Endometrial microvascular endothelial cells (primary cell): ENCODE data around the gene ZDHHC11B. TPM values are rescaled to one million over a fixed set of nuclear protein-coding genes. Genes with fewer than 3 reads are reported as not detected.
"Not testable (repeated sequence)": the region's sequence is repeated elsewhere in the genome, so short reads cannot be mapped to it uniquely, and the experiment has no call there.

ENCODE experiments used
- in situ Hi-C: cut with HindIII; loops from 2 replicates; pipeline ENCODE4 v1.10.0; 2017; ENCODE audit warnings: low sequenced_read_pairs, low pct_unique_long_range_greater_than_20kb; ENCODE audit errors: inconsistent ontology term
- total RNA-seq: library from RNA; depleted of rRNA; stranded (reverse); fragments of >200 nt; gene quantifications from one replicate; pipeline ENCODE4 v1.2.3, GENCODE V29; 2015; ENCODE audit errors: inconsistent ontology term

Gene ZDHHC11B, protein sequence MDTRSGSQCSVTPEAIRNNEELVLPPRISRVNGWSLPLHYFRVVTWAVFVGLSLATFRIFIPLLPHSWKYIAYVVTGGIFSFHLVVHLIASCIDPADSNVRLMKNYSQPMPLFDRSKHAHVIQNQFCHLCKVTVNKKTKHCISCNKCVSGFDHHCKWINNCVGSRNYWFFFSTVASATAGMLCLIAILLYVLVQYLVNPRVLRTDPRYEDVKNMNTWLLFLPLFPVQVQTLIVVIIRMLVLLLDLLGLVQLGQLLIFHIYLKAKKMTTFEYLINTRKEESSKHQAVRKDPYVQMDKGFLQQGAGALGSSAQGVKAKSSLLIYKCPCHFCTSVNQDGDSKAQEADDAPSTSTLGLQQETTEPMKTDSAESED
- not detected for total RNA-seq

- in situ Hi-C loops, result not testable (repeated sequence)
These were observed at the start of gene ZDHHC11B for GRCh38 chr5:784428-785177. Gene ZDHHC11B (minus strand): TSS chr5:784729. CDS start chr5:766919, 17,810 bp downstream.

- in situ Hi-C loops, result not testable (repeated sequence)
These were observed 49.5 kb upstream of the ZDHHC11B start for GRCh38 chr5:834013-834412.

DNA sequence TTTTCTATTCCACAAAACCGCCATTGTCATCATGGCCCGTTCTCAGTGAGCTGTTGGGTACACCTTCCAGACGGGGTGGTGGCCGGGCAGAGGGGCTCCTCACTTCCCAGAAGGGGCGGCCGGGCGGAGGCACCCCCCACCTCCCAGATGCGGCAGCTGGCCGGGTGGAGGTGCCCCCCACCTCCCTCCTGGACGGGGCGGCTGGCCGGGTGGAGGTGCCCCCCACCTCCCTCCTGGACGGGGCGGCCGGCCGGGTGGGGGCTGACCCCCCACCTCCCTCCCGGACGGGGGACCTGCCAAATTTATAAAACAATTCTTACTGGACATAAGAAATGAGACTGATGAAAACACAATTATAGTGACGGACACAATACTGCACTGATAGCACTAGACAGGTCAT is 43.7 kb upstream of the ZDHHC11B start:
- in situ Hi-C loops, result not testable (repeated sequence)

GRCh38 chr5:825544-825943 is 41.0 kb upstream of the ZDHHC11B start:
- in situ Hi-C loops, result not testable (repeated sequence)

GRCh38 chr5:821504-821903 is 37.0 kb upstream of the ZDHHC11B start:
- in situ Hi-C loops, result no loop called here

DNA sequence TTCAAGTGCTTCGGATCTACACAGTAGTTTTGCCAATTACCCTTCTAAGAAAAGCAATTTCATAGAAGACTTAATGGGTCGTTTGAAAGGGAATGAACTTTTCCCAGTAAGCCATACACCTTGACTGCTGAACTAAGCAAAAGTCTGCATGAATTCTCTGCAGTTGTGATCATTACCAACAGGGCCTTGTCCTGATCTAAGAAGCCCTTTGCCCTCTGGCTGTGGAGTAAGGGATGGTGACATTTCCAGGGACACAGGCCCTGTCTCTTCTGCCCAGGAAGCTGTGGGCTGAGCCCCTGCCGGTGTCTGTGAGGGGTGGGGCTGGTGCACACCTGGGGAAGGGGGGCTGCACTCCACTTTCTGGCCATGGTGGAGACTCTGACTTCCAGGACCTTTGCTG is 35.7 kb upstream of the ZDHHC11B start:
- in situ Hi-C loops, result no loop called here

DNA sequence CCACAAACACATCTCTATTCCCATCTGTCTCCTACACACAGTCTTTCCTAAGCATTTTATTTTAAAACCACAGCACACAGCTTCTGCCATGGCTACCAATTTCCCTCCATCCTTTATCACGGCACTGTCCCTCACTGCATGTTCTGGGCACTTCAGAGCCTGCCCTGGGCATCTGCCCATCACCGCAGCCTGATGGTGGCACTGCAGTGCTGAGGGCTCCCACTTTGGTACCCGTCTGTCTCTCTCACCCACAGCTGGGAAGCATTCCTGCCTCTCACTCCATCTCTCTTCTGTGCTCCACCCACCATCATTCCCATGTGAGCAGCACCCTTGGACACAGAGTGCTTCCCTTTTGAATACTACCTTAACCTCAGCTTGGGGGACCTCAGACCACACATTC is 34.5 kb upstream of the ZDHHC11B start:
- in situ Hi-C loops, result no loop called here

GRCh38 chr5:816176-816575 is 31.6 kb upstream of the ZDHHC11B start:
- in situ Hi-C loops, result no loop called here

- in situ Hi-C loops, result no loop called here
These were observed 30.9 kb upstream of the ZDHHC11B start for GRCh38 chr5:815449-815848.

DNA sequence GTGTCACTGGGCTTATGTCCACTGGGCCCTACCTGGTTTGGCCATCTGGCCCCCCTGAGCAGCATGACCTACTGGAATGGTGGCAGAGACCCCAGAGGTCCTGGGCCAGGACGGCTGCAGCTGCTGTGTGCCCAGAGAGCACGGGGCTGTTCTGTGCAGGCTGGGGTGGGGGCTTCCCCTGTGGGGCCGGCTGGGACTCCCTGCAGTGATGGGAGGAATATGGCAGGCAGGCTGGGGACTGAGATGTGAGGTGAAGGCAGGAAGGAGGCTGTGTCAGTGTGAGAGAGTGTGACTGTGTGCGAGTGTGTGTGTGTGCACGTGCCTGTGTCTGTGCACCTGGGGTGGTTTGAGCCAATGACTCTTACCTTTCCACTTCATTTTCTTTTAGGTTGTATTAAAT is 29.0 kb upstream of the ZDHHC11B start:
- in situ Hi-C loops, result not testable (repeated sequence)

- in situ Hi-C loops, result not testable (repeated sequence)
These were observed 26.9 kb upstream of the ZDHHC11B start for GRCh38 chr5:811384-811783.

GRCh38 chr5:807719-808514 is 23.4 kb upstream of the ZDHHC11B start:
- in situ Hi-C loops, result not testable (repeated sequence)

- in situ Hi-C loops, result no loop called here
These were observed 16.9 kb upstream of the ZDHHC11B start for GRCh38 chr5:801472-801871.

GRCh38 chr5:801055-801454 is 16.5 kb upstream of the ZDHHC11B start:
- in situ Hi-C loops, result not testable (repeated sequence)

DNA sequence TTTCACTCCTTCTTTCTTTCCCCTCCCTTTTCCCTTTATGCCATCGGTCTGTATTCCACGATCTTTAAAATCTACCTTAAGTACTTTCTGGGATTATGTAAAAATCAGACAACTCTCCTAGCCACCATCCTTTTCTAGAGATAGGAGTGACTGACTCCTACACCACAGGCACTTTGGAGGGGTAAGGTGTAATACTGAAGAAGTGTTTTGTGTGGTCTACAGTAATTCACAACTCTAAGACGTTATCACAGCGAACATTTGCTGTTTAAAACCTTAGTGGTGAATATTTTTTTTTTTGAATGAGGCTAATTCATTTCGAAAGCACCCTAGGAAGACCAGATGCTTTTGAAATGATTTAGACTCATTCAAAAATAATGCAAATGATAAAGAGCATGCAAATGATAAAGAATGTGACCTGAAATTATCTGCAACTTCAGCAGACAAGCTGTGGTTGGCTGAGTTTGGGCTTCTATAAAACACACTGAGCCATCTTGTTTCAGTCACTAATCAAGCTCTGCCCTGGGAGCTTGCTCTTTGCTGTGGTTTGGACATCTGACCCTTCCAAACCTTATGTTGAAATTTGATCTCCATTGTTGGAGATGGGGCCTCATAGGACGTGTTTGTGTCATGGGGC is 14.1 kb upstream of the ZDHHC11B start:
- in situ Hi-C loops, result not testable (repeated sequence)

DNA sequence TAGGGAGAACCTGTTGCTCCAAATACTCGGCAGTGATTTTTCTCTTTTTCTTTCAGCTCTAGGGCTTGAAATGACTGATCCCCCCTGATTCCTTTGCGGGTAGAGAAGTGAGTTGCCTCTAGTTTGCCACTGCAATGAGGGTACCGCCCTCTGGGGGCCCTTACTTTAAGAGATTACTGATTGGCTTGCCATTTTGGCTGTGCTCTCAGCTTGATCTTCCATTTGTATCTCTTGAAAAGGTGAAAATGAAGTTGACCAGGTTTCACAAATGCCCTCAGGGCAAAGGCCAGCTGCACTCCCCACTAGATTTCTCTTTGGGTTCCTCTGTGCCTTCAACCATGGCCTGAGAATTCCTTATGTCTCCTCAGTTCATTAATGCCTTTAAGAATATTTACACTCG is 13.5 kb upstream of the ZDHHC11B start:
- in situ Hi-C loops, result not testable (repeated sequence)

- in situ Hi-C loops, result not testable (repeated sequence)
These were observed 11.3 kb upstream of the ZDHHC11B start for GRCh38 chr5:795873-796272.

DNA sequence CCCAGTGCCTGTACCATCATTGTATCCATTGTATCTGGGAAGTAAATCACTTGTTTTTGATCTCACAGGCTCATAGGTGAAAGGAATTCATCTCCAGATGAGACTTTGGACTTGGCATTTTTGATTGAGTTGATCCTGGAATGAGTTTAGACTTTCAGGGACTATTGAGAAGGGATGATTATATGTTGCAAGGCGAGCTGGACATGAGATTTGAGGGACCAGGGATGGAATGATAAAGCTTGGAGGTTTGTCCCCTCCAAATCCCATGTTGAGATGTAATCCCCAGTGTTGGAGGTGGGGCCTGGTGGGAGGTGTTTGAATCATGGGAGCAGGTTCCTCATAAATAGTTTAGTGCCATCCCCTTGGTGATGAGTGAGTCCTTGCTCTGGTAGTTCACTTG is 10.4 kb upstream of the ZDHHC11B start:
- in situ Hi-C loops, result not testable (repeated sequence)

DNA sequence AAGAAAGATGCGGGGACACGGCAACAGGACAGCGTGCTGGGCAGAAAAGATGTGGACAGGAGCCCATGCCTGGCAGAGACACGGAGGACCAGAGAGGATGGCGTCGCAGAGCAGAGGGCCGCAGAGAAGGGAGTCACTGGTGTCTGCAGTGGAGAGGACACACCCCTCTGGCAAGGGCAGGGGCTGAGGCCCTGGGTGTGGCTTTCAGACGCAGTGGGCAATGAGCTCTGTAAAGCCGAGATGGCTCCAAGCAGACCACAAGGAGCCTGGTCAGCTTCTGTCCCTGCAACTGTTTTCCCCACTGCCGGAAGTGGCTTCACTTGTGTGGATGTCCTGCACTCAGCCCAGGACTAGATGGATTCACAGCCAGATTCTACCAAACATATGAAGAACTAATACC is 4.2 kb upstream of the ZDHHC11B start:
- in situ Hi-C loops, result not testable (repeated sequence)
